ENCODE measurements around the gene NUMA1. TPM values are rescaled to one million over a fixed set of nuclear protein-coding genes. Genes with fewer than 3 reads are reported as not detected.

The NUMA1 gene
- total and polyA plus RNA-seq, 7 donors, result 68.9 to 130 (median 100) TPM

GRCh38 chr11:72116019-72116755 lies 35.8 kb upstream of the NUMA1 start:
- Histone ChIP-seq H3K27ac (no peak overlapping the region), H3K36me3 (ENCODE audit: insufficient read depth in 1 of 2, low read depth in 1 of 2) (no peaks in the 10 kb centered on the region), H3K9me3 (no peaks in the 10 kb centered on the region), H3K4me1 (peaks cover 4% of the 10 kb centered on the region), H3K27me3 (ENCODE audit: insufficient read depth in 3 of 3, low read length in 2 of 3) (peaks cover 0 to 3% (median 0%) of the 10 kb centered on the region in 3 donors), H3K4me3 (no peak overlapping the region)
- TF ChIP-seq CTCF (IDR thresholded peaks at IDR 0.05), result no peak
- intact Hi-C loops (cut with DNase I), result loop anchor here (10.0 kb wide), 2 partner anchors 119 to 309 kb away; no protein-coding TSS in a partner anchor
- DNase-seq, result no peak
- no peak for ATAC-seq
- WGBS, 3 donors, result 92 to 95% (median 92%) methylated on average over 6 of the region's 6 CpGs

- 90 to 100% (median 94%) methylated on average over 1 of the region's 1 CpG for WGBS, 3 donors
- H3K27me3 ChIP-seq (ENCODE audit: insufficient read depth in 3 of 3, low read length in 2 of 3), result no peaks in the 10 kb centered on the region
- H3K4me1 ChIP-seq, result peaks cover 4% of the 10 kb centered on the region
- DNase-seq (no peak), ATAC-seq (no peak)
- H3K4me3 ChIP-seq, result no peak overlapping the region
- H3K9me3 ChIP-seq, result no peaks in the 10 kb centered on the region
- intact Hi-C loops (cut with DNase I), result loop anchor here (5.0 to 10.0 kb wide), 3 partner anchors 108 to 310 kb away; partner anchors contain the start of gene INPPL1 (in 1 of the 2)
- H3K36me3 ChIP-seq (ENCODE audit: insufficient read depth in 1 of 2, low read depth in 1 of 2), result peaks cover 0 to 10% of the 10 kb centered on the region in 2 donors
- no peak for TF ChIP-seq CTCF (IDR thresholded peaks at IDR 0.05)
- no peak overlapping the region for H3K27ac ChIP-seq
These were observed 34.2 kb upstream of the NUMA1 start for GRCh38 chr11:72114570-72114969.

GRCh38 chr11:72112978-72113808 lies 32.9 kb upstream of the NUMA1 start:
- no peaks in the 10 kb centered on the region for H3K27me3 ChIP-seq (ENCODE audit: insufficient read depth in 3 of 3, low read length in 2 of 3)
- peak overlapping the region; percentile 88 for H3K27ac ChIP-seq
- peak overlapping the region; percentile 80 for H3K4me3 ChIP-seq
- H3K36me3 ChIP-seq (ENCODE audit: insufficient read depth in 1 of 2, low read depth in 1 of 2), result peaks cover 0 to 10% of the 10 kb centered on the region in 2 donors
- 64 to 65% (median 65%) methylated on average over 9 of the region's 9 CpGs for WGBS, 3 donors
- no peak for TF ChIP-seq CTCF (IDR thresholded peaks at IDR 0.05)
- intact Hi-C loops (cut with DNase I), result loop anchor here (1.0 to 10.0 kb wide), 4 partner anchors 10 to 312 kb away; partner anchors contain the start of genes INPPL1 (in 1 of the 2) and LAMTOR1 (in 1 of the 2)
- no peaks in the 10 kb centered on the region for H3K9me3 ChIP-seq
- DNase-seq (no peak), ATAC-seq (no peak)
- H3K4me1 ChIP-seq, result peaks cover 4% of the 10 kb centered on the region

- intact Hi-C loops (cut with DNase I), result loop anchor here (1.0 to 10.0 kb wide), 4 partner anchors 9 to 312 kb away; partner anchors contain the start of genes INPPL1 (in 1 of the 2) and LAMTOR1 (in 1 of the 2)
- H3K4me1 ChIP-seq, result peaks cover 4% of the 10 kb centered on the region
- no peaks in the 10 kb centered on the region for H3K27me3 ChIP-seq (ENCODE audit: insufficient read depth in 3 of 3, low read length in 2 of 3)
- peak within 1 kb of the TSS; percentile 88 for H3K27ac ChIP-seq
- no peak for TF ChIP-seq CTCF (IDR thresholded peaks at IDR 0.05)
- H3K9me3 ChIP-seq, result no peaks in the 10 kb centered on the region
- H3K36me3 ChIP-seq (ENCODE audit: insufficient read depth in 1 of 2, low read depth in 1 of 2), result peaks cover 0 to 14% of the 10 kb centered on the region in 2 donors
- 0% methylated on average over 48 to 49 of the region's 49 CpGs for WGBS, 3 donors
- DNase-seq (peak; percentile 97 to 98), ATAC-seq (peak; percentile 92 to 94 (median 93))
- H3K4me3 ChIP-seq, result peak within 1 kb of the TSS; percentile 80
These were observed 32.0 kb upstream of the NUMA1 start, which contains the start of gene ANAPC15 for GRCh38 chr11:72112143-72112977. Gene ANAPC15 (minus strand): TSS chr11:72112695. CDS start chr11:72111276, 1,419 bp downstream.

Data from psoas muscle (tissue), 8 donors.